K562 (cell line): Measurements from ENCODE around the gene B4GALNT3. TPM values are rescaled to one million over a fixed set of nuclear protein-coding genes. Genes with fewer than 3 reads are reported as not detected.

Source experiments
- CBFA2T2 ChIP-seq: fragments of 450-650 bp; conservative IDR thresholded peaks from 2 replicates; pipeline ENCODE4 v1.6.1; 2017; ENCODE audit warnings: mild to moderate bottlenecking
- MAFF ChIP-seq: IDR thresholded peaks from 2 replicates; pipeline ENCODE4 v1.6.1; 2012; ENCODE audit warnings: low read length, improper control_type of control experiment
- MAFK ChIP-seq: IDR thresholded peaks from 2 replicates; pipeline ENCODE4 v1.6.1; 2011; ENCODE audit warnings: low read length, improper control_type of control experiment
- MBD2 ChIP-seq: sonication (generic); IDR thresholded peaks from 2 replicates; pipeline ENCODE4 v1.6.1; 2016; ENCODE audit warnings: low read depth, borderline replicate concordance
- MGA ChIP-seq: fragments of 450-650 bp; IDR thresholded peaks from 2 replicates; pipeline ENCODE4 v1.6.1; 2016; ENCODE audit warnings: mild to moderate bottlenecking, moderate library complexity
- MYNN ChIP-seq, 2 experiments: sonication (generic); formaldehyde crosslinking in 1 of 2; IDR thresholded peaks; 2 replicates each; pipeline versions ENCODE4 v1.5.0 to v1.6.1; 2016 to 2020; ENCODE audit warnings: antibody characterized with exemption in 1 of 2, missing genetic modification reagents in 1 of 2
- TEAD2 ChIP-seq: fragments of 450-650 bp; IDR thresholded peaks from 2 replicates; pipeline ENCODE4 v1.6.1; 2016; ENCODE audit warnings: missing genetic modification characterization, control low read depth, missing compliant biosample characterization
- polyA plus RNA-seq, 8 experiments: library from polyadenylated mRNA; depleted of rRNA in 4 of 8; stranded (reverse) in 5 of 8; unstranded in 3 of 8; fragments of >200 nt; fragmentation: Nextera tagmentation in 2 of 8; fragmentation: Illumina TruSeq in 1 of 8; extraction: Ambion mirVana in 2 of 8; extraction: Trizol in 1 of 8; gene quantifications; 2 replicates each; pipeline versions ENCODE4 v1.2.1 to v1.2.3, GENCODE V29; 2011 to 2014; ENCODE audit warnings: inconsistent platforms in 1 of 8, missing spikeins in 1 of 8
- total RNA-seq, 7 experiments: library from RNA; depleted of rRNA in 6 of 7; stranded (reverse); fragments of >200 nt in 6 of 7; fragmentation: Illumina TruSeq in 2 of 7; extraction: Trizol in 2 of 7; gene quantifications; 2 replicates each; pipeline versions ENCODE4 v1.2.1 to v1.2.3, GENCODE V29; 2011 to 2021; ENCODE audit warnings: low replicate concordance in 1 of 7
- TF ChIP-seq, protein P1 (sequence below): sonication (generic); formaldehyde crosslinking; IDR thresholded peaks from 2 replicates; pipeline ENCODE4 v1.8.0; 2022; ENCODE audit warnings: mild to moderate bottlenecking, low read depth, missing genetic modification reagents
- TF ChIP-seq, protein P2 (sequence below): sonication (generic); formaldehyde crosslinking; IDR thresholded peaks from 2 replicates; pipeline ENCODE4 v1.8.0; 2022; ENCODE audit warnings: mild to moderate bottlenecking, missing genetic modification reagents

Gene B4GALNT3
- total and polyA plus RNA-seq, 9 of the 15 experiments (the other 6 are each of a cell fraction or from before 2014, with no cell fraction given), result 0.04 to 0.36 (median 0.10) TPM; not detected in 6

GRCh38 chr12:575948-576614, 116.3 kb downstream of the B4GALNT3 start (continued):
- no peak for TF ChIP-seq MYNN (IDR thresholded peaks at IDR 0.05)
- no peak for TF ChIP-seq MYNN (CRISPR knock-in tag; IDR thresholded peaks at IDR 0.05)
- TF ChIP-seq, protein P1, sequence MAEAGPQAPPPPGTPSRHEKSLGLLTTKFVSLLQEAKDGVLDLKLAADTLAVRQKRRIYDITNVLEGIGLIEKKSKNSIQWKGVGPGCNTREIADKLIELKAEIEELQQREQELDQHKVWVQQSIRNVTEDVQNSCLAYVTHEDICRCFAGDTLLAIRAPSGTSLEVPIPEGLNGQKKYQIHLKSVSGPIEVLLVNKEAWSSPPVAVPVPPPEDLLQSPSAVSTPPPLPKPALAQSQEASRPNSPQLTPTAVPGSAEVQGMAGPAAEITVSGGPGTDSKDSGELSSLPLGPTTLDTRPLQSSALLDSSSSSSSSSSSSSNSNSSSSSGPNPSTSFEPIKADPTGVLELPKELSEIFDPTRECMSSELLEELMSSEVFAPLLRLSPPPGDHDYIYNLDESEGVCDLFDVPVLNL (CRISPR knock-in tag), result no peak
- peak; percentile 94 for TF ChIP-seq MGA
- TF ChIP-seq MAFK, result no peak
- no peak for TF ChIP-seq TEAD2
- no peak for TF ChIP-seq MAFF
- TF ChIP-seq CBFA2T2, result no peak; the same call in 1 of the 2 replicates
- no peak for TF ChIP-seq MBD2
- TF ChIP-seq, protein P2, sequence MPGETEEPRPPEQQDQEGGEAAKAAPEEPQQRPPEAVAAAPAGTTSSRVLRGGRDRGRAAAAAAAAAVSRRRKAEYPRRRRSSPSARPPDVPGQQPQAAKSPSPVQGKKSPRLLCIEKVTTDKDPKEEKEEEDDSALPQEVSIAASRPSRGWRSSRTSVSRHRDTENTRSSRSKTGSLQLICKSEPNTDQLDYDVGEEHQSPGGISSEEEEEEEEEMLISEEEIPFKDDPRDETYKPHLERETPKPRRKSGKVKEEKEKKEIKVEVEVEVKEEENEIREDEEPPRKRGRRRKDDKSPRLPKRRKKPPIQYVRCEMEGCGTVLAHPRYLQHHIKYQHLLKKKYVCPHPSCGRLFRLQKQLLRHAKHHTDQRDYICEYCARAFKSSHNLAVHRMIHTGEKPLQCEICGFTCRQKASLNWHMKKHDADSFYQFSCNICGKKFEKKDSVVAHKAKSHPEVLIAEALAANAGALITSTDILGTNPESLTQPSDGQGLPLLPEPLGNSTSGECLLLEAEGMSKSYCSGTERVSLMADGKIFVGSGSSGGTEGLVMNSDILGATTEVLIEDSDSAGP (CRISPR knock-in tag), result no peak
